HepG2 (cell line): ENCODE data around the gene FUOM. TPM values are rescaled to one million over a fixed set of nuclear protein-coding genes. Genes with fewer than 3 reads are reported as not detected.
A peak's percentile ranks its signal among the peaks of the same experiment; 100 is the strongest.

ENCODE experiments used
- ATF3 ChIP-seq: sonication (generic); formaldehyde crosslinking; IDR thresholded peaks from 2 replicates; pipeline ENCODE4 v1.4.0; 2020; ENCODE audit warnings: missing genetic modification reagents
- GLMP ChIP-seq: sonication (generic); formaldehyde crosslinking; IDR thresholded peaks from 2 replicates; pipeline ENCODE4 v1.9.0; 2021; ENCODE audit warnings: missing genetic modification reagents, mild to moderate bottlenecking, borderline replicate concordance
- HCFC1 ChIP-seq: fragments of 150-350 bp; IDR thresholded peaks from 2 replicates; pipeline ENCODE4 v1.6.1; 2014; ENCODE audit warnings: low read depth, low read length
- HDAC2 ChIP-seq: sonication (generic); formaldehyde crosslinking; IDR thresholded peaks from 2 replicates; pipeline ENCODE4 v1.4.0; 2020; ENCODE audit warnings: missing genetic modification reagents
- KIAA2018 ChIP-seq: sonication (generic); formaldehyde crosslinking; IDR thresholded peaks from 2 replicates; pipeline ENCODE4 v1.5.0; 2020; ENCODE audit warnings: mild to moderate bottlenecking, missing genetic modification reagents, borderline replicate concordance
- KLF9 ChIP-seq: IDR thresholded peaks from 2 replicates; pipeline ENCODE4 v1.6.1; 2016; ENCODE audit warnings: low read depth
- TAF15 ChIP-seq: fragments of 200-400 bp; formaldehyde crosslinking; IDR thresholded peaks from one replicate; pipeline ENCODE4 v1.6.1; 2018; ENCODE audit warnings: mild to moderate bottlenecking, low read depth, low read length; ENCODE audit not compliant: poor library complexity, severe bottlenecking
- XBP1 ChIP-seq: sonication (generic); formaldehyde crosslinking; IDR thresholded peaks from 2 replicates; pipeline ENCODE4 v1.5.0; 2020; ENCODE audit warnings: missing genetic modification reagents
- ZIK1 ChIP-seq: sonication (generic); formaldehyde crosslinking; IDR thresholded peaks from 2 replicates; pipeline ENCODE4 v1.5.0; 2020; ENCODE audit warnings: mild to moderate bottlenecking, low read depth, missing genetic modification reagents, borderline replicate concordance
- ZNF256 ChIP-seq: sonication (generic); formaldehyde crosslinking; conservative IDR thresholded peaks from 2 replicates; pipeline ENCODE4 v1.4.0; 2020; ENCODE audit warnings: missing genetic modification reagents
- ZNF331 ChIP-seq: sonication (generic); formaldehyde crosslinking; IDR thresholded peaks from 2 replicates; pipeline ENCODE4 v1.4.0; 2020; ENCODE audit warnings: missing genetic modification reagents
- ZNF33B ChIP-seq: sonication (generic); formaldehyde crosslinking; IDR thresholded peaks from 2 replicates; pipeline ENCODE4 v1.5.1; 2020; ENCODE audit warnings: mild to moderate bottlenecking, missing genetic modification reagents
- ZNF629 ChIP-seq: sonication (generic); formaldehyde crosslinking; conservative IDR thresholded peaks from 2 replicates; pipeline ENCODE4 v1.5.0; 2020; ENCODE audit warnings: missing genetic modification reagents
- ZNF792 ChIP-seq: IDR thresholded peaks from 2 replicates; pipeline ENCODE4 v1.6.1; 2016
- polyA plus RNA-seq, 8 experiments: library from polyadenylated mRNA; depleted of rRNA in 3 of 8; stranded (reverse) in 7 of 8; unstranded in 1 of 8; fragments of >200 nt; fragmentation: Illumina TruSeq in 4 of 8; extraction: Trizol in 4 of 8; gene quantifications; 2 replicates each; pipeline versions ENCODE4 v1.2.1 to v1.2.3, GENCODE V29; 2011 to 2016; ENCODE audit warnings: low read depth in 4 of 8, missing spikeins in 1 of 8, mixed read lengths in 1 of 8; ENCODE audit not compliant: insufficient read depth in 1 of 8
- total RNA-seq, 5 experiments: library from RNA; depleted of rRNA; stranded (reverse); fragments of >200 nt; fragmentation: Illumina TruSeq; extraction: Trizol; gene quantifications; 2 replicates each; pipeline ENCODE4 v1.2.3, GENCODE V29; 2016; ENCODE audit warnings: low read depth in 1 of 5
- TF ChIP-seq, protein P1 (sequence below): sonication (generic); formaldehyde crosslinking; IDR thresholded peaks from 2 replicates; pipeline ENCODE4 v1.9.0; 2021; ENCODE audit warnings: missing genetic modification reagents, borderline replicate concordance
- TF ChIP-seq, protein P2 (sequence below): sonication (generic); formaldehyde crosslinking; IDR thresholded peaks from 2 replicates; pipeline ENCODE4 v1.8.1; 2023; ENCODE audit warnings: mild to moderate bottlenecking, missing genetic modification reagents, borderline replicate concordance

Gene FUOM
- total and polyA plus RNA-seq, 2 of the 13 experiments (the other 11 are each of a cell fraction or from before 2014, with no cell fraction given), result 27.5 to 60.4 TPM

DNA sequence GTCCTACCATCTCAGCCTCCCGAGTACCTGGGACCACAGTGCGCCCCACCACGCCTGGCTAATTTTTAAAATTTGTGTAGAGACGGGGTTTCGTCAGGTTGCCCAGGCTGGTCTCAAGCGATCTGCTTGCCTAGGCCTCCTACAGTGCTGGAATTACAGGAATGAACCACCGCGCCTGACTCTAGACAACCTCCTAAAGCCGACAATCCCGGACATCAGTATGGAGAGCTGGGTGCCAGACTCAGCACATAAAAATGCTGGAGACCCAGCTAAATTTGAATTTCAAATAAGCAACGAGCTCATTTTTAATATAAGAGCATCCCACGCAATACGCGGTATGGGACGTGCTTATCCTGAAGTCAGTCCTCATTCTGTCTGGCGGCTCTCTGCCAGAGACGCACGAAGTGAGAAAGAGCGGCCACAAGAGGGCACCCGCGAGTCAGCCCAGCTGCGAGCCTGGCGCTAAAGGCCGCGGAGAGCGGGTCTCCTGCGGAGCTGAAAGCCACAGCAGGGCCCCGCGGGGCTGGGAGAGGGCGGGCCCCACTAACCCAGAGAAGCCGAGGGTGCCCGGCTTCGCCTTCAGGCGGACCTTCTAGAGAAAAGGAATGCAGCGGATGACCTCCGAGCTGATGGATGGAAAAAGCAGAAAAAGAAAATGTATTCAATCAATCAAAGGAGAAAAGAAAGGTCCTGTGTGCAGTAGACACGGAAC, 28.2 kb downstream of the FUOM start (continued):
- TF ChIP-seq KIAA2018 (CRISPR knock-in tag) (no peak), KLF9 (no peak), ZIK1 (CRISPR knock-in tag) (no peak), ZNF331 (CRISPR knock-in tag) (peak; percentile 51; the same call in 1 of the 2 replicates), ZNF629 (CRISPR knock-in tag) (no peak), HCFC1 (no peak), HDAC2 (CRISPR knock-in tag) (0 out of 2 replicates have a peak, but pooled peaks have one; percentile 25), TAF15 (no peak), ZNF792 (CRISPR knock-in tag) (no peak), ZNF33B (CRISPR knock-in tag) (no peak), ZNF256 (CRISPR knock-in tag) (no peak), XBP1 (no peak), GLMP (CRISPR knock-in tag) (no peak), ATF3 (no peak)
- TF ChIP-seq, protein P1, sequence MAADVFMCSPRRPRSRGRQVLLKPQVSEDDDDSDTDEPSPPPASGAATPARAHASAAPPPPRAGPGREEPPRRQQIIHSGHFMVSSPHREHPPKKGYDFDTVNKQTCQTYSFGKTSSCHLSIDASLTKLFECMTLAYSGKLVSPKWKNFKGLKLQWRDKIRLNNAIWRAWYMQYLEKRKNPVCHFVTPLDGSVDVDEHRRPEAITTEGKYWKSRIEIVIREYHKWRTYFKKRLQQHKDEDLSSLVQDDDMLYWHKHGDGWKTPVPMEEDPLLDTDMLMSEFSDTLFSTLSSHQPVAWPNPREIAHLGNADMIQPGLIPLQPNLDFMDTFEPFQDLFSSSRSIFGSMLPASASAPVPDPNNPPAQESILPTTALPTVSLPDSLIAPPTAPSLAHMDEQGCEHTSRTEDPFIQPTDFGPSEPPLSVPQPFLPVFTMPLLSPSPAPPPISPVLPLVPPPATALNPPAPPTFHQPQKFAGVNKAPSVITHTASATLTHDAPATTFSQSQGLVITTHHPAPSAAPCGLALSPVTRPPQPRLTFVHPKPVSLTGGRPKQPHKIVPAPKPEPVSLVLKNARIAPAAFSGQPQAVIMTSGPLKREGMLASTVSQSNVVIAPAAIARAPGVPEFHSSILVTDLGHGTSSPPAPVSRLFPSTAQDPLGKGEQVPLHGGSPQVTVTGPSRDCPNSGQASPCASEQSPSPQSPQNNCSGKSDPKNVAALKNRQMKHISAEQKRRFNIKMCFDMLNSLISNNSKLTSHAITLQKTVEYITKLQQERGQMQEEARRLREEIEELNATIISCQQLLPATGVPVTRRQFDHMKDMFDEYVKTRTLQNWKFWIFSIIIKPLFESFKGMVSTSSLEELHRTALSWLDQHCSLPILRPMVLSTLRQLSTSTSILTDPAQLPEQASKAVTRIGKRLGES, result no peak
- TF ChIP-seq, protein P2, sequence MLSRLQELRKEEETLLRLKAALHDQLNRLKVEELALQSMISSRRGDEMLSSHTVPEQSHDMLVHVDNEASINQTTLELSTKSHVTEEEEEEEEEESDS, result no peak
